SK-N-SH treated with all-trans-retinoic acid at 6 μM for 48 hours (cell line): ENCODE results near the gene SGIP1.

Experiments
- ATAC-seq: fragments of 200-7000 bp; cut with Tn5 transposase; 3 replicates; pipeline ENCODE4 v1.9.1; 2020; ENCODE audit warnings: mild to moderate bottlenecking, moderate library complexity
- ARNTL ChIP-seq: fragments of 450-650 bp; formaldehyde crosslinking; IDR thresholded peaks from 2 replicates; pipeline ENCODE4 v1.5.0; 2020; ENCODE audit warnings: low read depth, mild to moderate bottlenecking, moderate library complexity, borderline replicate concordance
- BACH2 ChIP-seq: fragments of 250-450 bp; sonication (Bioruptor Pico); IDR thresholded peaks from 2 replicates; pipeline ENCODE4 v1.9.0; 2021; ENCODE audit warnings: mild to moderate bottlenecking, borderline replicate concordance
- CREB5 ChIP-seq: fragments of 250-450 bp; sonication (Bioruptor Pico); IDR thresholded peaks from 2 replicates; pipeline ENCODE4 v1.5.1; 2020; ENCODE audit warnings: low read depth, mild to moderate bottlenecking, moderate library complexity
- CSDC2 ChIP-seq: fragments of 250-450 bp; sonication (Bioruptor Pico); IDR thresholded peaks from 2 replicates; pipeline ENCODE4 v1.5.0; 2020; ENCODE audit warnings: mild to moderate bottlenecking, moderate library complexity
- ESRRG ChIP-seq: fragments of 250-450 bp; sonication (Bioruptor Pico); IDR thresholded peaks from 2 replicates; pipeline ENCODE4 v1.6.1; 2021; ENCODE audit warnings: mild to moderate bottlenecking
- GLIS3 ChIP-seq: fragments of 250-450 bp; sonication (Bioruptor Pico); IDR thresholded peaks from 2 replicates; pipeline ENCODE4 v1.5.0; 2020; ENCODE audit warnings: mild to moderate bottlenecking, moderate library complexity
- ISL1 ChIP-seq: fragments of 250-450 bp; sonication (Bioruptor Pico); IDR thresholded peaks from 2 replicates; pipeline ENCODE4 v2.1.2; 2022; ENCODE audit warnings: mild to moderate bottlenecking, moderate library complexity
- OSR1 ChIP-seq: fragments of 250-450 bp; sonication (Bioruptor Pico); IDR thresholded peaks from 2 replicates; pipeline ENCODE4 v1.8.0; 2022; ENCODE audit warnings: moderate library complexity, mild to moderate bottlenecking, inconsistent platforms
- PATZ1 ChIP-seq: fragments of 250-450 bp; sonication (Bioruptor Pico); IDR thresholded peaks from 2 replicates; pipeline ENCODE4 v1.8.0; 2020; ENCODE audit warnings: mild to moderate bottlenecking, moderate library complexity, borderline replicate concordance
- POU6F1 ChIP-seq: fragments of 250-450 bp; sonication (Bioruptor Pico); IDR thresholded peaks from 2 replicates; pipeline ENCODE4 v1.8.0; 2021; ENCODE audit warnings: low read depth, mild to moderate bottlenecking, moderate library complexity, borderline replicate concordance
- PPARA ChIP-seq: fragments of 250-450 bp; sonication (Bioruptor Pico); IDR thresholded peaks from 2 replicates; pipeline ENCODE4 v1.5.0; 2020; ENCODE audit warnings: mild to moderate bottlenecking, borderline replicate concordance
- RARB ChIP-seq: fragments of 250-450 bp; sonication (Bioruptor Pico); IDR thresholded peaks from 2 replicates; pipeline ENCODE4 v1.8.0; 2021; ENCODE audit warnings: mild to moderate bottlenecking, moderate library complexity
- SNAI2 ChIP-seq: fragments of 250-450 bp; sonication (Bioruptor Pico); IDR thresholded peaks from 2 replicates; pipeline ENCODE4 v1.5.0; 2020; ENCODE audit warnings: mild to moderate bottlenecking, moderate library complexity
- TCF4 ChIP-seq: fragments of 250-450 bp; sonication (Bioruptor Pico); IDR thresholded peaks from 2 replicates; pipeline ENCODE4 v1.8.0; 2021; ENCODE audit warnings: mild to moderate bottlenecking, moderate library complexity, borderline replicate concordance
- TSHZ2 ChIP-seq: fragments of 250-450 bp; sonication (Bioruptor Pico); IDR thresholded peaks from 2 replicates; pipeline ENCODE4 v1.5.0; 2020; ENCODE audit warnings: mild to moderate bottlenecking, moderate library complexity
- ZC3H10 ChIP-seq: fragments of 250-450 bp; sonication (Bioruptor Pico); IDR thresholded peaks from 2 replicates; pipeline ENCODE4 v1.5.1; 2021; ENCODE audit warnings: mild to moderate bottlenecking, moderate library complexity
- ZFP3 ChIP-seq: fragments of 250-450 bp; sonication (Bioruptor Pico); IDR thresholded peaks from 2 replicates; pipeline ENCODE4 v1.5.0; 2020; ENCODE audit warnings: mild to moderate bottlenecking, moderate library complexity
- ZFP30 ChIP-seq: fragments of 450-650 bp; formaldehyde crosslinking; IDR thresholded peaks from 2 replicates; pipeline ENCODE4 v1.5.0; 2022; ENCODE audit warnings: mild to moderate bottlenecking, moderate library complexity
- ZNF565 ChIP-seq: fragments of 450-650 bp; formaldehyde crosslinking; conservative IDR thresholded peaks from 2 replicates; pipeline ENCODE4 v1.5.0; 2020; ENCODE audit warnings: low read depth, mild to moderate bottlenecking, moderate library complexity
- ZNF8 ChIP-seq: fragments of 450-650 bp; formaldehyde crosslinking; IDR thresholded peaks from 2 replicates; pipeline ENCODE4 v1.5.0; 2020; ENCODE audit warnings: mild to moderate bottlenecking, moderate library complexity

The SGIP1 gene

GRCh38 chr1:66494482-66494881 lies 39.5 kb upstream of the SGIP1 start:
- no peak for ATAC-seq
- TF ChIP-seq TSHZ2 (CRISPR knock-in tag) (peak; percentile 79), ZNF565 (CRISPR knock-in tag) (no peak), TCF4 (peak; percentile 82; the same call in 1 of the 2 replicates)

GRCh38 chr1:66495495-66495894 lies 38.5 kb upstream of the SGIP1 start:
- TF ChIP-seq ZNF565 (CRISPR knock-in tag) (no peak), RARB (CRISPR knock-in tag) (no peak), TSHZ2 (CRISPR knock-in tag) (peak; percentile 71; the same call in 1 of the 2 replicates), TCF4 (peak; percentile 87), ZNF8 (CRISPR knock-in tag) (0 out of 2 replicates have a peak, but pooled peaks have one; percentile 6), PPARA (0 out of 2 replicates have a peak, but pooled peaks have one; percentile 61), CREB5 (no peak)
- ATAC-seq: peak; percentile 62

GRCh38 chr1:66497910-66498309 lies 36.0 kb upstream of the SGIP1 start:
- TF ChIP-seq GLIS3 (CRISPR knock-in tag): no peak
- no peak for TF ChIP-seq PATZ1 (CRISPR knock-in tag)
- TF ChIP-seq ZNF8 (CRISPR knock-in tag): no peak
- TF ChIP-seq ISL1 (CRISPR knock-in tag): no peak
- no peak for TF ChIP-seq ZFP3
- no peak for TF ChIP-seq ZFP30 (CRISPR knock-in tag)
- TF ChIP-seq ARNTL (CRISPR knock-in tag): no peak
- no peak for TF ChIP-seq ZNF565 (CRISPR knock-in tag)
- ATAC-seq: no peak

- no peak for ATAC-seq
- TF ChIP-seq RARB (CRISPR knock-in tag) (no peak), PPARA (no peak), POU6F1 (CRISPR knock-in tag) (no peak), ESRRG (no peak), ISL1 (CRISPR knock-in tag) (no peak), ZFP3 (no peak), TCF4 (no peak), ZC3H10 (CRISPR knock-in tag) (no peak), BACH2 (CRISPR knock-in tag) (no peak), CREB5 (no peak), GLIS3 (CRISPR knock-in tag) (no peak), ZNF565 (CRISPR knock-in tag) (no peak), ZNF8 (CRISPR knock-in tag) (no peak), SNAI2 (no peak), CSDC2 (CRISPR knock-in tag) (no peak), TSHZ2 (CRISPR knock-in tag) (no peak), OSR1 (CRISPR knock-in tag) (no peak)
Observed at GRCh38 chr1:66500301-66500700, 33.7 kb upstream of the SGIP1 start.
